HEK293 (cell line): ENCODE measurements around the gene DOK3.

Experiments used
- CTCF ChIA-PET: fragments of 350-600 bp; formaldehyde crosslinking; extraction: SDS; loops from one replicate; lab custom pipeline; 2021; ENCODE audit warnings: antibody characterized with exemption; lab: Yijun Ruan, JAX
- POLR2A ChIA-PET: fragments of 300-600 bp; formaldehyde crosslinking; extraction: SDS; loops from one replicate; lab custom pipeline; 2020; ENCODE audit warnings: antibody characterized with exemption, inconsistent platforms; lab: Yijun Ruan, JAX
- H3K27ac ChIP-seq: fragments of 200-500 bp; sonication (Bioruptor generic); 2 replicates; pipeline ENCODE4 v1.5.1; 2014; ENCODE audit warnings: low read depth, low read length, control low read depth, inconsistent platforms; ENCODE audit errors: extremely low read depth
- H3K36me3 ChIP-seq, 2 experiments: fragments of 200-500 bp in 1 of 2; sonication (Bioruptor generic) in 1 of 2; 1 replicate in 1 of 2; 2 replicates in 1 of 2; pipeline ENCODE4 v1.5.1; 2014 to 2017; ENCODE audit warnings: inconsistent platforms in 2 of 2, low read length in 2 of 2; ENCODE audit not compliant: control insufficient read depth in 2 of 2, insufficient read depth in 1 of 2
- H3K4me1 ChIP-seq: fragments of 200-500 bp; sonication (Bioruptor generic); 2 replicates; pipeline ENCODE4 v1.5.1; 2014; ENCODE audit warnings: mild to moderate bottlenecking, low read length, inconsistent platforms; ENCODE audit not compliant: control insufficient read depth, insufficient read depth
- H3K4me3 ChIP-seq: 2 replicates; pipeline ENCODE4 v1.5.1; 2011; ENCODE audit warnings: low read depth, mild to moderate bottlenecking, control low read depth, low read length, moderate library complexity
- H3K9me3 ChIP-seq: fragments of 200-500 bp; sonication (Bioruptor generic); 2 replicates; pipeline ENCODE4 v1.5.1; 2014; ENCODE audit warnings: low read depth, low read length, inconsistent platforms; ENCODE audit not compliant: control insufficient read depth, insufficient read depth
- GLIS1 ChIP-seq: fragments of 450-650 bp; formaldehyde crosslinking; IDR thresholded peaks from 2 replicates; pipeline ENCODE4 v1.5.1; 2016; ENCODE audit warnings: missing biosample characterization, missing genetic modification characterization
- HIC1 ChIP-seq: fragments of 450-650 bp; formaldehyde crosslinking; IDR thresholded peaks from 2 replicates; pipeline ENCODE4 v1.5.1; 2016; ENCODE audit warnings: missing biosample characterization, missing genetic modification characterization
- KLF1 ChIP-seq: fragments of 450-650 bp; formaldehyde crosslinking; IDR thresholded peaks from 2 replicates; pipeline ENCODE4 v1.5.1; 2016; ENCODE audit warnings: missing biosample characterization, missing genetic modification characterization
- KLF9 ChIP-seq: fragments of 450-650 bp; formaldehyde crosslinking; IDR thresholded peaks from 2 replicates; pipeline ENCODE4 v1.5.1; 2016; ENCODE audit warnings: missing biosample characterization, missing genetic modification characterization, low read depth
- PRDM6 ChIP-seq: fragments of 450-650 bp; formaldehyde crosslinking; IDR thresholded peaks from 2 replicates; pipeline ENCODE4 v1.5.1; 2017; ENCODE audit warnings: missing biosample characterization, missing genetic modification characterization
- ZFP3 ChIP-seq: fragments of 450-650 bp; formaldehyde crosslinking; IDR thresholded peaks from 2 replicates; pipeline ENCODE4 v1.5.1; 2016; ENCODE audit warnings: low read depth, missing biosample characterization, missing genetic modification characterization
- ZFP69B ChIP-seq: fragments of 450-650 bp; formaldehyde crosslinking; IDR thresholded peaks from 2 replicates; pipeline ENCODE4 v1.5.1; 2016; ENCODE audit warnings: missing biosample characterization, missing genetic modification characterization
- ZNF112 ChIP-seq: fragments of 450-650 bp; formaldehyde crosslinking; IDR thresholded peaks from 2 replicates; pipeline ENCODE4 v1.5.0; 2017; ENCODE audit warnings: missing biosample characterization, missing genetic modification characterization
- ZNF221 ChIP-seq: fragments of 450-650 bp; formaldehyde crosslinking; IDR thresholded peaks from 2 replicates; pipeline ENCODE4 v1.5.1; 2017; ENCODE audit warnings: missing biosample characterization, missing genetic modification characterization, borderline replicate concordance
- ZNF223 ChIP-seq: fragments of 450-650 bp; formaldehyde crosslinking; IDR thresholded peaks from 2 replicates; pipeline ENCODE4 v1.5.1; 2016; ENCODE audit warnings: missing biosample characterization, missing genetic modification characterization
- ZNF23 ChIP-seq: fragments of 450-650 bp; formaldehyde crosslinking; IDR thresholded peaks from 2 replicates; pipeline ENCODE4 v1.5.1; 2016; ENCODE audit warnings: missing biosample characterization, missing genetic modification characterization, borderline replicate concordance
- ZNF274 ChIP-seq, 2 experiments: fragments of 200-500 bp in 1 of 2; fragments of 450-650 bp in 1 of 2; sonication (Bioruptor generic) in 1 of 2; formaldehyde crosslinking in 1 of 2; IDR thresholded peaks; 2 replicates each; pipeline versions ENCODE4 v1.5.1 to v1.6.1; 2014 to 2016; ENCODE audit warnings: borderline replicate concordance in 1 of 2, inconsistent platforms in 1 of 2, low read length in 1 of 2, missing biosample characterization in 1 of 2, missing genetic modification characterization in 1 of 2
- ZNF292 ChIP-seq: fragments of 450-650 bp; formaldehyde crosslinking; IDR thresholded peaks from 2 replicates; pipeline ENCODE4 v1.5.1; 2016; ENCODE audit warnings: low read depth, missing biosample characterization, missing genetic modification characterization, borderline replicate concordance
- ZNF362 ChIP-seq: fragments of 450-650 bp; formaldehyde crosslinking; IDR thresholded peaks from 2 replicates; pipeline ENCODE4 v1.5.1; 2016; ENCODE audit warnings: missing biosample characterization, missing genetic modification characterization
- ZNF433 ChIP-seq: fragments of 450-650 bp; formaldehyde crosslinking; IDR thresholded peaks from 2 replicates; pipeline ENCODE4 v1.5.1; 2016; ENCODE audit warnings: missing biosample characterization, missing genetic modification characterization, low read depth
- ZNF473 ChIP-seq: fragments of 450-650 bp; formaldehyde crosslinking; IDR thresholded peaks from 2 replicates; pipeline ENCODE4 v1.5.1; 2017; ENCODE audit warnings: missing biosample characterization, missing genetic modification characterization
- ZNF621 ChIP-seq: fragments of 450-650 bp; formaldehyde crosslinking; IDR thresholded peaks from 2 replicates; pipeline ENCODE4 v1.5.1; 2017; ENCODE audit warnings: missing biosample characterization, missing genetic modification characterization
- ZNF639 ChIP-seq: fragments of 450-650 bp; formaldehyde crosslinking; IDR thresholded peaks from 2 replicates; pipeline ENCODE4 v1.5.1; 2016; ENCODE audit warnings: missing biosample characterization, missing genetic modification characterization
- ZNF843 ChIP-seq: fragments of 450-650 bp; formaldehyde crosslinking; IDR thresholded peaks from 2 replicates; pipeline ENCODE4 v1.5.1; 2016; ENCODE audit warnings: missing biosample characterization, missing genetic modification characterization
- ZSCAN4 ChIP-seq: fragments of 450-650 bp; formaldehyde crosslinking; IDR thresholded peaks from 2 replicates; pipeline ENCODE4 v1.5.1; 2017; ENCODE audit warnings: missing biosample characterization, missing genetic modification characterization

Gene DOK3

GRCh38 chr5:177524941-177525655, 15.5 kb upstream of the DOK3 start:
- peaks cover 8 to 90% of the 10 kb centered on the region in 2 experiments; a peak in 2 of 3 replicates for H3K36me3 ChIP-seq
- H3K4me1 ChIP-seq = no peaks in the 10 kb centered on the region
- H3K9me3 ChIP-seq = no peaks in the 10 kb centered on the region
- no peak overlapping the region for H3K4me3 ChIP-seq
- POLR2A ChIA-PET = interaction anchor here (0.9 to 1.3 kb wide), 2 partner anchors 21 to 28 kb away, joined by 3 to 4 read pairs; partner anchors contain the start of gene PDLIM7
- CTCF ChIA-PET = interaction anchor here (0.6 kb wide), 1 partner anchor 9 kb away, joined by 3 read pairs; no protein-coding TSS in a partner anchor
- no peak for TF ChIP-seq ZNF621 (tag by site-specific recombination)
- no peak for TF ChIP-seq ZNF473 (tag by site-specific recombination)
- TF ChIP-seq HIC1 (tag by site-specific recombination) = no peak
- TF ChIP-seq ZFP3 = no peak
- no peak for TF ChIP-seq GLIS1 (tag by site-specific recombination)
- no peak for TF ChIP-seq ZNF843 (tag by site-specific recombination)
- no peak for TF ChIP-seq ZNF221 (tag by site-specific recombination)
- TF ChIP-seq ZNF362 = no peak
- no peak for TF ChIP-seq ZSCAN4 (tag by site-specific recombination)
- TF ChIP-seq PRDM6 = no peak
- TF ChIP-seq ZNF292 (tag by site-specific recombination) = no peak
- TF ChIP-seq KLF9 (tag by site-specific recombination) = no peak
- TF ChIP-seq ZNF274 (IDR thresholded peaks at IDR 0.05; ENCODE audit: low read length) = no peak
- TF ChIP-seq ZNF274 (tag by site-specific recombination; IDR thresholded peaks at IDR 0.05; ENCODE audit: borderline replicate concordance) = no peak
- TF ChIP-seq ZFP69B = no peak
- TF ChIP-seq ZNF223 (tag by site-specific recombination) = no peak
- no peak for TF ChIP-seq ZNF433 (tag by site-specific recombination)
- no peak for TF ChIP-seq ZNF639 (tag by site-specific recombination)
- no peak for TF ChIP-seq KLF1 (tag by site-specific recombination)
- no peak for TF ChIP-seq ZNF112 (tag by site-specific recombination)
- no peak for TF ChIP-seq ZNF23 (tag by site-specific recombination)
- TF ChIP-seq, all 188 proteins: peak for 0
- H3K27ac ChIP-seq = no peak overlapping the region
